GM12878 (cell line): Measurements from ENCODE around the gene MARCHF2. TPM values are rescaled to one million over a fixed set of nuclear protein-coding genes. Genes with fewer than 3 reads are reported as not detected.

Experiments
- ATAC-seq: fragments of 200-7000 bp; cut with Tn5 transposase; 3 replicates; pipeline ENCODE4 v1.9.1; 2020; ENCODE audit warnings: mild to moderate bottlenecking, moderate library complexity
- BruUV-seq: library from RNA; stranded (reverse); fragments of 400-500 nt; replicated peaks from 2 replicates; lab custom pipeline; 2021; lab: Mats Ljungman, UMichigan
- CTCF ChIA-PET: fragments of 300-600 bp; sonication (Branson Sonifier 250); formaldehyde crosslinking; extraction: SDS; loops from one replicate; lab custom pipeline; 2021; ENCODE audit warnings: inconsistent platforms; lab: Yijun Ruan, JAX
- POLR2A ChIA-PET: fragments of 350-600 bp; formaldehyde crosslinking; extraction: SDS; loops from one replicate; lab custom pipeline; 2021; ENCODE audit warnings: inconsistent platforms; lab: Charles Lee
- RAD21 ChIA-PET: fragments of 300-600 bp; sonication (Branson Sonifier 250); formaldehyde crosslinking; loops from one replicate; lab custom pipeline; 2023; ENCODE audit warnings: antibody characterized with exemption; ENCODE audit not compliant: unreplicated experiment; lab: Charles Lee
- SMC1A ChIA-PET: fragments of 300-600 bp; sonication (Branson Sonifier 250); formaldehyde crosslinking; loops from one replicate; lab custom pipeline; 2023; ENCODE audit not compliant: unreplicated experiment, uncharacterized antibody; lab: Charles Lee
- DNase-seq: peaks from one replicate; pipeline ENCODE4 v3.0.0-alpha.2; 2011; ENCODE audit warnings: low read depth, low spot score
- FAIRE-seq: peaks from 3 replicates; lab custom pipeline; 2011; peaks lifted over from hg19 to GRCh38; lab: Jason Lieb, UNC
- H2AFZ ChIP-seq: 2 replicates; pipeline ENCODE4 v1.6.0; 2011; ENCODE audit warnings: low read depth, low read length, control low read depth; ENCODE audit not compliant: control insufficient read depth
- H3K27ac ChIP-seq: 2 replicates; pipeline ENCODE4 v1.5.1; 2011; ENCODE audit warnings: control low read depth; ENCODE audit not compliant: control insufficient read depth, insufficient read depth
- H3K27me3 ChIP-seq, 2 experiments: replicated peaks in 1 of 2; 2 replicates each; pipeline versions ENCODE4 v1.6.0 to v1.6.1; 2011; ENCODE audit warnings: low read length in 1 of 2; ENCODE audit not compliant: control insufficient read depth in 2 of 2, insufficient read depth in 2 of 2
- H3K36me3 ChIP-seq, 2 experiments: 2 replicates each; pipeline ENCODE4 v1.5.1; 2011; ENCODE audit warnings: low read length in 1 of 2; ENCODE audit not compliant: control insufficient read depth in 2 of 2, insufficient read depth in 2 of 2
- H3K4me1 ChIP-seq: 2 replicates; pipeline ENCODE4 v1.6.1; 2011; ENCODE audit warnings: mild to moderate bottlenecking, low read length, moderate library complexity, mixed read lengths; ENCODE audit not compliant: control insufficient read depth, insufficient read depth
- H3K4me2 ChIP-seq: 2 replicates; pipeline ENCODE4 v1.6.0; 2011; ENCODE audit warnings: control low read depth; ENCODE audit not compliant: control insufficient read depth, insufficient read depth
- H3K4me3 ChIP-seq: fragments of 200-600 bp; sonication (generic); 2 replicates; pipeline ENCODE4 v1.5.1; 2016
- H3K79me2 ChIP-seq: 2 replicates; pipeline ENCODE4 v1.6.0; 2011; ENCODE audit warnings: low read length; ENCODE audit not compliant: control insufficient read depth, insufficient read depth
- H3K9ac ChIP-seq: 2 replicates; pipeline ENCODE4 v1.8.0; 2011; ENCODE audit warnings: low read length, control low read depth, mixed read lengths; ENCODE audit not compliant: control insufficient read depth, insufficient read depth
- H3K9me3 ChIP-seq: replicated peaks from 3 replicates; pipeline ENCODE4 v1.5.1; 2011; ENCODE audit warnings: mild to moderate bottlenecking, low read length; ENCODE audit not compliant: control insufficient read depth, insufficient read depth
- H4K20me1 ChIP-seq: 2 replicates; pipeline ENCODE4 v1.6.0; 2011; ENCODE audit not compliant: control insufficient read depth, insufficient read depth
- CBX5 ChIP-seq: sonication (generic); IDR thresholded peaks from 2 replicates; pipeline ENCODE4 v1.6.1; 2016; ENCODE audit warnings: low read depth, moderate library complexity, mild to moderate bottlenecking, inconsistent platforms
- NFXL1 ChIP-seq: fragments of 450-650 bp; IDR thresholded peaks from 2 replicates; pipeline ENCODE4 v1.6.1; 2017; ENCODE audit warnings: antibody characterized with exemption, mild to moderate bottlenecking, borderline replicate concordance
- SIN3A ChIP-seq: IDR thresholded peaks from 2 replicates; pipeline ENCODE4 v1.6.1; 2012; ENCODE audit warnings: low read depth, low read length, improper control_type of control experiment
- SMAD1 ChIP-seq: fragments of 450-650 bp; IDR thresholded peaks from 2 replicates; pipeline ENCODE4 v1.6.1; 2018; ENCODE audit warnings: mild to moderate bottlenecking, low read depth; ENCODE audit not compliant: partially characterized antibody
- SMAD5 ChIP-seq: IDR thresholded peaks from 2 replicates; pipeline ENCODE4 v1.6.1; 2016; ENCODE audit warnings: antibody characterized with exemption, low read depth
- WRNIP1 ChIP-seq: IDR thresholded peaks from 2 replicates; pipeline ENCODE4 v1.6.1; 2011; ENCODE audit warnings: low read depth, low read length, improper control_type of control experiment, borderline replicate concordance
- WGBS: methylation state at CpG from one replicate; pipeline ENCODE4 v1.1.6; 2016; ENCODE audit warnings: low lambda C conversion rate; ENCODE audit not compliant: insufficient replicate concordance, insufficient coverage; ENCODE audit errors: missing lambda C conversion rate; 5-methylcytosine and 5-hydroxymethylcytosine counted together
- in situ Hi-C: fragments of 300-500 bp; cut with MboI; formaldehyde crosslinking; loops from 9 replicates; pipeline ENCODE4 v1.14.3; 2018; ENCODE audit warnings: mixed read lengths
- intact Hi-C: fragments of 100-400 bp; cut with micrococcal nuclease; formaldehyde crosslinking; loops from one replicate; pipeline ENCODE4 v1.14.2; 2022; ENCODE audit not compliant: unreplicated experiment
- polyA plus RNA-seq, 11 experiments: library from polyadenylated mRNA; depleted of rRNA in 4 of 11; unstranded in 6 of 11; stranded (reverse) in 5 of 11; fragments of >200 nt; fragmentation: Nextera tagmentation in 4 of 11; fragmentation: Illumina TruSeq in 1 of 11; extraction: Ambion mirVana in 4 of 11; extraction: Trizol in 1 of 11; gene quantifications; 1 replicate in 1 of 11; 2 replicates in 10 of 11; pipeline versions ENCODE4 v1.2.1 to v1.2.3, GENCODE V29; 2011 to 2016; ENCODE audit warnings: inconsistent platforms in 2 of 11, missing spikeins in 2 of 11, low read depth in 1 of 11
- total RNA-seq, 4 experiments: library from RNA; depleted of rRNA in 3 of 4; stranded (reverse); fragments of >200 nt in 3 of 4; fragmentation: Illumina TruSeq in 1 of 4; extraction: Trizol in 1 of 4; gene quantifications; 2 replicates each; pipeline versions ENCODE4 v1.2.1 to v1.2.3, GENCODE V29; 2013 to 2021
- TF ChIP-seq, protein P1 (sequence below): IDR thresholded peaks from 2 replicates; pipeline ENCODE4 v1.6.1; 2012; ENCODE audit warnings: low read length, inconsistent platforms
- TF ChIP-seq, protein P2 (sequence below): fragments of 450-650 bp; IDR thresholded peaks from 2 replicates; pipeline ENCODE4 v1.6.1; 2017; ENCODE audit warnings: low read depth, mild to moderate bottlenecking, moderate library complexity

MARCHF2 gene
- total and polyA plus RNA-seq, 10 of the 15 experiments (the other 5 are each of a cell fraction or from before 2014, with no cell fraction given), result 1.6 to 30.3 (median 10.8) TPM

DNA sequence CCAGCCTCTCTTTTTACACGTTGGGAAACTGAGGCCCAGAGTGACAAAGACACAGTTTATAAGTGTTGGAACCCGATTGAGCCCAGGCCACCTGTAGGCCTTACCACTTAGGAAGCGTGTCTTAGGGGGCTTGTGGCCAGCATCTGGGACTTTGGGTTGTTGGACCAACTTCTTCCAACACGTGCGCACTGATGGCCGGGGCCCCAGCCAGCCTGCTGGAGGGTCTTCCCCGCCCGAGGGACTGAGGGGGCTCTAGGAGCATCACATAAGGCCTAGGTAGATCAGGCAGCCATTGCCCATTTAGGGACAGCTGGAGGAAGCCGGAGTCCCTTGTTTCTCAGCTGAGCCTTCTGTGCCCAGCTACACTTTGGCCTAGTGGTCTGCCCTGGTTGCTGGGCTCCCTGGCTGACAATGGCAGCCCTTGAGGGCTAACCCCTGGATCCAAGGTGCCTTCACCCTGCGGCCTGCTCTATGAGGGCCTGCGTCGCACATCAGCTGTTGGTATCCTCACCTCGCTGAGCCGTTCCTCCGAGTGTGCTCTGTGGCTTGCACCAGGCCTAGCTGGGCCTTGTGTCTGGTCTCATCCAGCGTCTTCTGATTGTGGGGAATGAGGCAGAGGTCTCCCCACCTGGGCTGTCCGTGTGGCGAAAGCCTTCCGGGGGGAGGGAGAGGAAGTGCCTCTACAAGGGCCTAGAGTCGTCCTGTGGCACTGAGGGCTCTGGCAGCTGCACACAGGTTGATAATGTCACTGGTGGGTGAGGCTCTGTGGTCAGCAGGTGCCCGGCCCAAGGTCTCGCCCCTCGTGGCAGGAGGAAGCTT lies 21.7 kb upstream of the MARCHF2 start (continued):
- TF ChIP-seq WRNIP1 (no peak), NFXL1 (no peak), SMAD5 (no peak)
- TF ChIP-seq, protein P1, sequence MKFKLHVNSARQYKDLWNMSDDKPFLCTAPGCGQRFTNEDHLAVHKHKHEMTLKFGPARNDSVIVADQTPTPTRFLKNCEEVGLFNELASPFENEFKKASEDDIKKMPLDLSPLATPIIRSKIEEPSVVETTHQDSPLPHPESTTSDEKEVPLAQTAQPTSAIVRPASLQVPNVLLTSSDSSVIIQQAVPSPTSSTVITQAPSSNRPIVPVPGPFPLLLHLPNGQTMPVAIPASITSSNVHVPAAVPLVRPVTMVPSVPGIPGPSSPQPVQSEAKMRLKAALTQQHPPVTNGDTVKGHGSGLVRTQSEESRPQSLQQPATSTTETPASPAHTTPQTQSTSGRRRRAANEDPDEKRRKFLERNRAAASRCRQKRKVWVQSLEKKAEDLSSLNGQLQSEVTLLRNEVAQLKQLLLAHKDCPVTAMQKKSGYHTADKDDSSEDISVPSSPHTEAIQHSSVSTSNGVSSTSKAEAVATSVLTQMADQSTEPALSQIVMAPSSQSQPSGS, result no peak

DNA sequence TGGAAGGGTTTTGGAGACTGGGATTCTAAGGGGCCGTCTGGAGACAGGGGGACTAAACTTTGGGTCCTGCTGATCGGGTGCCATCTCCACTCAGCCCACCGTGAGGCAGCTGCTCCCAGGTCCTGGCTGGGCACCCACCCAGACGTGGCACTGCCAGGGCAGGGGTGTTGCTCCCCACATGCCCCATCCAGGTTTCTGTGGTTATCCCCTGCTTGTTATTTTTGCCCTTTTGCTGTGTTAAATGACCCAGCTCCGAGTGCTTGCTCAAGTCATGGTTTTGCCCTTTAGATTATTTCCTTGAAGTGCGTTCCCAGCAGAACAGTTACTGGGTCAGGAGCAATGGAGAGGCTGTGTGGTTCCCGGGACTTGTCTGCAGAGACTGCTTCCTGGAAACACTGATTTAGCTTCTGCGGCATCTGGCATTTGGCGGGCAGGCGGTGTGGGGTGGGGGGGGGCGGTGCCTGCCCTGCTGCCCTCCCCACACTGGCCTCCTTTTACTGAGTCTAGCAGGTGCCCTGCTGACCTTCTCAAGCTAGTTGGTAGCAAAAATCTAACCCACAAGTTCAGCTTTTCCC lies 21.0 kb upstream of the MARCHF2 start:
- FAIRE-seq (no peak), ATAC-seq (no peak), DNase-seq (no peak)
- H3K9me3 ChIP-seq, result no peaks in the 10 kb centered on the region; the same call in 2 of the 3 replicates
- WGBS, result 78% methylated on average over 11 of the region's 11 CpGs
- peaks cover 5% of the 10 kb centered on the region for H4K20me1 ChIP-seq
- in situ Hi-C loops, result no loop called here
- peak overlapping the region; percentile 93; the same call in 1 of the 2 replicates for H3K4me2 ChIP-seq
- SMC1A ChIA-PET, result no interaction called here
- TF ChIP-seq SMAD1 (no peak), SMAD5 (no peak), SIN3A (no peak), CBX5 (no peak)
- TF ChIP-seq, protein P2, sequence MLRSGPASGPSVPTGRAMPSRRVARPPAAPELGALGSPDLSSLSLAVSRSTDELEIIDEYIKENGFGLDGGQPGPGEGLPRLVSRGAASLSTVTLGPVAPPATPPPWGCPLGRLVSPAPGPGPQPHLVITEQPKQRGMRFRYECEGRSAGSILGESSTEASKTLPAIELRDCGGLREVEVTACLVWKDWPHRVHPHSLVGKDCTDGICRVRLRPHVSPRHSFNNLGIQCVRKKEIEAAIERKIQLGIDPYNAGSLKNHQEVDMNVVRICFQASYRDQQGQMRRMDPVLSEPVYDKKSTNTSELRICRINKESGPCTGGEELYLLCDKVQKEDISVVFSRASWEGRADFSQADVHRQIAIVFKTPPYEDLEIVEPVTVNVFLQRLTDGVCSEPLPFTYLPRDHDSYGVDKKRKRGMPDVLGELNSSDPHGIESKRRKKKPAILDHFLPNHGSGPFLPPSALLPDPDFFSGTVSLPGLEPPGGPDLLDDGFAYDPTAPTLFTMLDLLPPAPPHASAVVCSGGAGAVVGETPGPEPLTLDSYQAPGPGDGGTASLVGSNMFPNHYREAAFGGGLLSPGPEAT, result no peak
- TF ChIP-seq, all 136 proteins: peak for 0
- Histone ChIP-seq H3K79me2 (peaks cover 35% of the 10 kb centered on the region), H3K9ac (no peak overlapping the region), H3K36me3 (peaks cover 0 to 3% of the 10 kb centered on the region in 2 experiments; a peak in 1 of 4 replicates), H3K4me3 (no peak overlapping the region), H3K27ac (no peak overlapping the region), H2AFZ (no peak overlapping the region), H3K27me3 (no peaks in the 10 kb centered on the region), H3K4me1 (peaks cover 15% of the 10 kb centered on the region)
- intact Hi-C loops, result no loop called here
- POLR2A ChIA-PET, result interaction anchor here (0.7 to 3.0 kb wide), 2 partner anchors 26 to 121 kb away, joined by 4 to 11 read pairs; partner anchors contain the start of gene ZNF414
- CTCF ChIA-PET, result interaction anchor here (1.2 to 1.4 kb wide), 4 partner anchors 21 to 187 kb away, joined by 3 to 5 read pairs (median 4); partner anchors contain the start of gene MARCHF2
- RAD21 ChIA-PET, result no interaction called here
- BruUV-seq, result no TSS peak
